COLO829 (cell line): ENCODE data around the gene TNFRSF1A.
"Not testable (repeated sequence)": the region's sequence is repeated elsewhere in the genome, so short reads cannot be mapped to it uniquely, and the experiment has no call there.

Experiments
- DNase-seq: peaks from one replicate; pipeline ENCODE4 v3.0.0; 2012; ENCODE audit warnings: low spot score

Gene TNFRSF1A

GRCh38 chr12:6302621-6303020 is 39.3 kb downstream of the TNFRSF1A start:
- no peak for DNase-seq

- DNase-seq, result no peak
These were observed 40.2 kb downstream of the TNFRSF1A start for GRCh38 chr12:6301721-6302120.

DNA sequence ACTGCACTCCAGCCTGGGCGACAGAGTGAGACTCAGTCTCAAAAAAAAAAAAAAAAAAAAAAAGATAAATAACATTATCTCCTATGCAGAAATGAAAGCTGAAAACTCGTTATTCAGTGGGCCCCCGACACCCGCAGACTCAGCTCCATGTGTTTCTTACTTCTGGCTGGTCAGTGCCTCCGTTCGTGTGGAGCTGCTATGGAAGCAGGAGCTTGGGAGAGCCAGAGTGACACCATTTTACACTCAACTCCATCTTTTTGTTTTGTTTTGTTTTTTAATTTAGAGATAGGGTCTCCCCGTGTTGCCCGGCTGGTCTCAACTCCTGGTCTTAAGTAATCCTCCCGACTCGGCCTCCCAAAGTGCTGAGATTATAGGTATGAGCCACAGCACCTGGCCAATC is 44.7 kb downstream of the TNFRSF1A start:
- DNase-seq, result no peak

DNA sequence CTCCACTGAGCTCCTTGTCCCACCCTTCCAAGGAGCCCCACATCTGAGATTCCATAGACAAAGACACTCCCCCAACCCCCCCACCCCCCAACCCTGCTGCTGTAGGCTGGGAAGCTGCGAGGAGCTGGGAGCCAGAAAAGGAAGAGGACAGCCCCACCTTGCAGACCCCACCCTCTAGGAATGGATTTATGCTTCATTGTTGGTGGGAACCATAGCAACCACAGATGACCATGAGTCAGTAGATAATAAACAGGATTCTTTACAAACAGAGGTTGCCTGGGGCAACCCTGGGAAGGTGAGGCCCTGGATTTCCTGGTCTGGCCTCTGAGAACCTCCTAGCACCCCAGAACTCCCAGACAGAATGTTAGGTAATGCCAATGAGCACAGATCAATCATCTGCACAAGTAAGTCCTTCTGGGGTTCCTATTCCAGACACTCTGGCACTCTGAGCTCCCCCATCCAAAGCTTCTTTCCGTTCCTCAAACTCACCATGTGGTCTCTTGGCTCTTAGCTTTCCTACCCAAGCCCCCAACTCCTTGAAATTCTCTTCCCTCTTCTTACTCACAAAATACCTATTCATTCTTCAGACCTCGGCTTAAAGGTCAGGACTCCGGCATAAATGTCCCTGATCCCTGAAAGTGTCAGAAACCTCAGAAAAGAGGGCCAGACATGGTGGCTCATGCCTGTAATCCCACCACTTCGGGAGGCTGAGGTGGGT is 46.6 kb downstream of the TNFRSF1A start:
- peak; percentile 88 for DNase-seq

DNA sequence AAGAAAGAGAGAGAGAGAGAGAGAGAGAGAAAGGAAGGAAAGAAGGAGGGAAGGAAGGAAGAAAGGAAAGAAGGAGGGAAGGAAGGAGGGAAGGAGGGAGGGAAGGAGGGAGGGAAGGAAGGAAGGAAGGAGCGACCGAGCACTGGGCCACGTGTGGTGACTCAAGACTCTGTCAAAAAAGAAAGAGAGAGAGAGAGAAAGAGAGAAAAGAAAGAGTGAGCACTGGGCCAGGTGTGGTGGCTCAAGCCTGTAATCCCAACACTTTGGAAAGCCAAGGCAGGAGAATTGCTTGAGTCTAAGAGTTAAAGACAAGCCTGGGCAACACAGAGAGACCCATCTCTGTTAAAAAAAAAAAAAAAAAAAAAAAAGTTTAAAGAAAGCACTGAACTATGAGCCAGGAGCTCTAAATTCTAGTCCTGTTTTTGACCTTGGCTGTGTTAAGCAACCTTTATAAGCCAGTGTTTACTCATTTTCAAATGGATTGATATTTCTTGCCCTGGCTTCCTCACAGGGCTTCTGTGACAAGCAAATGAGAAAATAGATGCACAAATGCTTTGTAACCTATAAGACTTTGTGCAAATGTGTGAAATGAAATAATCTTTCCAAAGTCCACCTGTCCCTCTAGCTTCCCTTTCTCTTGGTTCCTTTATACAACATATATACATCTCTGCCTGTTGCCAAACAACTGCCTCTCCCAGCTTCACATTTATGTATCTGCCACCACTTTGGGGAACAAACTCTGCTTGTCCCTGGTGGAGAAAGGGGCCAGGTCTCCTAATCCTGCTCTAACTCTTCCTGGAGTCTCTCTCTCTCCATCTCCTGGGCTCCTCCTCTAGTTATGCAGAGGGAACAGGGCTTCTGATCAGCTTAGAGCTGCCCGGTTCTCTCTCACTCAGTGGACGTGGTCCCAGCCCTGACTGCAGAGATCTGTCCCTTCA is 47.5 kb downstream of the TNFRSF1A start:
- no peak for DNase-seq

- no peak for DNase-seq
These were observed 49.3 kb downstream of the TNFRSF1A start for GRCh38 chr12:6292606-6293005.

DNA sequence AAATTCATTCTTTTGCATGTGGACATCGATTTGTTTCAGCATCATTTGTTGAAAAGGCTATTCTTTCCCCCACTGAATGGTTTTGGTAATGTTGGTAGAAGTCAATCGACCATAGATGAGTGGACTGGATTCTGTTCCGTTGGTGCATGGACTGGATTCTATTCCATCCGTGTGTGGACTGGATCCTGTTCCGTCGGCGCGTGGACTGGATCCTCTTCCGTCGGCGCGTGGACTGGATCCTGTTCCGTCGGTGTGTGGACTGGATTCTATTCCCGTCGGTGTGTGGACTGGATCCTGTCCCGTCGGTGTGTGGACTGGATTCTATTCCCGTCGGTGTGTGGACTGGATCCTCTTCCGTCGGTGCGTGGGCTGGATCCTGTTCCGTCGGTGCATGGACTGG is 52.0 kb downstream of the TNFRSF1A start:
- DNase-seq, result not testable (repeated sequence)

DNA sequence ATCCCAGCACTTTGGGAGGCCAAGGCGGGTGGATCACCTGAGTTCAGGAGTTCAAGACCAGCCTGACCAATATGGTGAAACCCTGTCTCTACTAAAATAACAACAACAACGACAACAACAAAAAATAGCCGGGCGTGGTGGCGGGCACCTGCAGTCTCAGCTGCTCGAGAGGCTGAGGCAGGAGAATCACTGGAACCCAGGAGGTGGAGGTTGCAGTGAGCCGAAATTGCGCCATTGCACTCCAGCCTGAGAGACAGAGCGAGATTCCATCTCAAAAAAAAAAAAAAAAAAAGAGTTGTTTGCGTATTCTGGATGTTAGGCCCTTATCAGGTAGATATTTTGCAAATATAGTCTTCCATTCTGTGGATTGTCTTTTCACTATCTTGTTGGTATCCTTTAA is 52.8 kb downstream of the TNFRSF1A start:
- not testable (repeated sequence) for DNase-seq

DNA sequence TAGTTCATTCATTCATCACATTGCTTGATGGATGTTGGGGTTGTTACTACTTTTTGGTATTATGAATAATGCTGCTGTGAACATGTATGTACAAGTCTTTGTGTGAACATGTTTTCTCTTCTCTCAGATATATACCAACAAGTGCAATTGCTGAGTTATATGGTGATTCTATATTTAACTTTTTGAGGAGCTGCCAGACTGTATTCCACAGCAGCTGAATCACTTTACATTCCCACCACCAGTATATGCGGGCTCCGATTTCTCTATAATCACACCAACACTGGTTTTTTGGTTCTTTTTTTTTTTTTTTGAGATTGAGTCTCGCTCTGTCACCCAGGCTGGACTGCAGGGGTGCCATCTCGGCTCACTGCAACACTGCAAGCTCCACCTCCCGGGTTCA is 53.6 kb downstream of the TNFRSF1A start:
- DNase-seq, result no peak

- DNase-seq, result no peak
These were observed 56.2 kb downstream of the TNFRSF1A start for GRCh38 chr12:6285532-6286306.

DNA sequence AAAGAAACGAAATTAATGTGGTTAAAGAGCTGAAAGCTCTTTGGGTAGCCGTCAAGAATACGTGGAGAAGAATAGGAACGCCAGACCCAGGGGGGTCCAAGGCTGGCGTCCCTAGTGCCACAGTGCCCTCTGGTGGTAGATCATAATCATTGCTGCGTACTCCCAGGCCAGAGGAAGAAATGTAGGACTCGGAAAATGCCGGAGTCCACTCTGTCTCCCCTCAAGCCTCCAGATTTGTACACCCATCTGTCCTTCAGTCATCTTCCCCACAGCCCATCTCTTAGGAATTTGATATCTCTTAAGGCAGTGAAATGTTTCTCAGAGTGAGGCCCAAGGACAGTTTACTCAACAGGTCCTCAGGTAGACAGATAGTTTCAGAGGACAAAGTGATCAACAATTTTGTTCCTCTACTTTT is 56.8 kb downstream of the TNFRSF1A start:
- DNase-seq, result peak; percentile 90

DNA sequence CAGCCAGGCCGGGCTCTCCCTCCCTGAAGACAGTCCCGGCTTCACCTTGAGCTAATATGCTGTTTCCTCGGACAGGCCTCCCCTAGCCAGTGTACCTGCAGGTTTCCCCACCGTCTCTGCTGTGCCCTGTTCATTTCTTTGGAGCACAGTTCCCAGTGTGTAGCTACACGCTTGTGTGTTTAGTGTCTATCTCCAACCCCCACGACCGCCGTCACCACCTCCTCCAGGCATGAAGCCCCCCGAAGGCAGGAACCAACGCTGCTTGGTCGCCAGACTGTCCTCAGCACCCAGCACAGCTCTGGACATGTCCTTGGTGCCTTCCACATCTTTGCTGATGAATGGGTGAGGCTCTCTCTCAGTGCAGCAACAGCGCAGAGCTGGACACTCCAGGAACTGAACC is 57.6 kb downstream of the TNFRSF1A start:
- DNase-seq, result no peak

- DNase-seq, result no peak
These were observed 59.4 kb downstream of the TNFRSF1A start for GRCh38 chr12:6282453-6282840.

DNA sequence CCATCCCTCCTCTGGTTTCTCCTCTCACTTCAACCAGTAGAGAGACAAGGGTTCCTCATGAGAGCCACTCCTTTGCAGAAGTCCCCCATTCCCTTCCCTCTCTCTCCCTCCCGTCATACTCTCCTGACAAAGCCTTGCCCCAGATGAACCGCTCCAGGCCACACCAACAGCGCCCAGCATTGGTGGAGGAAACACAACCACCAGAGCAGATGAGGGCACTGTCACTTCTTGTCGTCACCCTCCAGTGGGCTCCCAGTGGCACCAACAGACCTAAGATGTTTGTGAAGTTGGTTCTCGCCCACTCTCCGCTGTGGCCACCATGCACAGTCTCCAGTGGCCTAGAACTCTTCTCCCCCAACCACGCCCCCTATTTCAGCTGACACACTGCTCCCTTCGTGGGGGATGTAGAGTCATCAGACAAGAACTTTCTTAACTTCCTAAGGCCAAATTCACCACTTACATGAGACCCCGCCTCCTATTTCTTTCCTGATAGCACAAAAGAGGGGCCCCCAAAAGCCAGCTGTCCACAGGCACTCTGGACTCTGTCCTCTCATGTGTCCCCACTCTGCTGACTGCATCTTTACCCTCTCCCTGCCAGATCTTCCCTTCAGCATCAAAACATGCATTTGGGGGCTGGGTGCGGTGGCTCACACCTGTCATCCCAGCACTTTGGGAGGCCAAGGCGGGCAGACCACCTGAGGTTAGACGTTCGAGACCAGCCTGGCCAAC is 60.6 kb downstream of the TNFRSF1A start:
- no peak for DNase-seq

DNA sequence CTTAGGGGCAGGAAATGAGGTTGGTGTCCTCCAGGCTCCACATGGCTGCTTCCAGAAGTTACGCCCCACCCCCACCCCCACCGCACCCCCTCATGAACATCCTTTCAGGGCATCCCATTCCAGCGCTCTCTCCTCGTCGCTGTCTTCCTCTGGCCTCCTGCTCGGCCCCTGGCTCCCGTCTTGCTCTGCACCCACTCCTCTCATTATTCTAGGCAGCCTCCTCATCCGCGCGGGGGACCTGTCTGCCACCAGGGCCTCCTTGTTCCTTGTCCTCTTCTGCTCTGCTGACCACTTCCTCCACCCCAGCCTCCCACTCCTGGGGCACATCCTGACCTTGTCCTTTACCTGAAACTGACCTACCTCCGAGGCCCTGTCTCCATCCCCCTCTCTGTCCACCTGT is 61.2 kb downstream of the TNFRSF1A start:
- DNase-seq, result no peak

DNA sequence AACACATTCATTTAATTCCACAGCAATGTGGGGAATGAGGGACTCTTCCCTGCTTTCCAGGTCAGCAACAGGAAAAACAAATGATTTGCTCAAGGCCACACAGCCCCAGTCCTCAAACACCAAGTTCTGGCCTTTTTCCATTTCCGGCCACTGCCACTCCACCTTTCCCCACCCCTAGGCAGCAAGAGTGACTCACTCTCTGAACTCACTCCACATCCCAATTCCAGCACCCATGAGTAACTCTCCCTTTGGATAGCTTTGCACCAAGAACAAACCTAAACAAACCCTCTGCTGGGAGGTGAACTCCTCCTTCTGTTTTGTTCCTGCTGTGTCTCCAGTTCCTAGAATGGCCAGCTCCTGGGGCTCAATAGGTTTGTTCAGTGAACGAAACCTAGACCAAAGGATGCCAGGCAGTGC is 61.8 kb downstream of the TNFRSF1A start:
- DNase-seq, result peak; percentile 68

DNA sequence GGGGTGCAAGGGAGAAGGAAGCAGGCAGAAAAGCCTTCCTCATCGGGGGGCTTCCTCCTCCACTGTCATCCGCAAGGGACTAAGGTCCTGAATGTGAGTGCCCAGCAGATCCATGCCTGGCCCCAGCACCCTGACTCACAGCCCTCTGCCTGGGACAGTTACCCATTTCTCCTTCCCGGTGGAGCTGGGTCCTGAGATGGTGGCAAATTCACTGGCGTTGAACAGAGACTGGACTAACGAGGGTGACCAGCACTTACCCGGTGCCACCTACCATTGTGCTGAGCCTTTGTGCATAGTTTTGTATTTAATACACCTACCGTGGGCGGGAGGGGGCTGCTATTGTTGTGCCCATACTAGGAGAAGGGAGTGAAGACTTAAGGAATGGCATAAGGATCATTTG is 62.2 kb downstream of the TNFRSF1A start:
- DNase-seq, result no peak

GRCh38 chr12:6279256-6279628 is 62.6 kb downstream of the TNFRSF1A start:
- no peak for DNase-seq
